H9 (cell line): ENCODE results near the gene PCCA. TPM values are rescaled to one million over a fixed set of nuclear protein-coding genes. Genes with fewer than 3 reads are reported as not detected.
"Not testable (repeated sequence)": the region's sequence is repeated elsewhere in the genome, so short reads cannot be mapped to it uniquely, and the experiment has no call there.

Source experiments
- DNase-seq: peaks from one replicate; pipeline ENCODE4 v3.0.0-alpha.2; 2017
- H2AFZ ChIP-seq: one replicate; pipeline ENCODE4 v1.6.1; 2013; ENCODE audit warnings: mild to moderate bottlenecking, low read length, control low read depth, moderate library complexity
- H2AK5ac ChIP-seq: 2 replicates; pipeline ENCODE4 v1.6.1; 2013; ENCODE audit warnings: low read length, control low read depth, mixed read lengths; ENCODE audit not compliant: insufficient read length
- H2BK120ac ChIP-seq: one replicate; pipeline ENCODE4 v1.6.1; 2013; ENCODE audit warnings: low read depth, mild to moderate bottlenecking, low read length, control low read depth, inconsistent platforms; ENCODE audit not compliant: poor library complexity, severe bottlenecking
- H2BK12ac ChIP-seq: 2 replicates; pipeline ENCODE4 v1.6.1; 2013; ENCODE audit warnings: low read length, control low read depth, mixed read lengths, low read depth; ENCODE audit not compliant: insufficient read length
- H2BK15ac ChIP-seq: 2 replicates; pipeline ENCODE4 v1.6.1; 2013; ENCODE audit warnings: low read depth, low read length, control low read depth
- H2BK20ac ChIP-seq: one replicate; pipeline ENCODE4 v1.6.1; 2013; ENCODE audit warnings: low read depth, mild to moderate bottlenecking, low read length, control low read depth, inconsistent platforms; ENCODE audit not compliant: poor library complexity, severe bottlenecking
- H2BK5ac ChIP-seq: 2 replicates; pipeline ENCODE4 v1.6.1; 2013; ENCODE audit warnings: low read length, control low read depth, mixed read lengths; ENCODE audit not compliant: insufficient read length
- H3K14ac ChIP-seq: 2 replicates; pipeline ENCODE4 v1.6.1; 2013; ENCODE audit warnings: low read length, control low read depth; ENCODE audit not compliant: insufficient read depth
- H3K18ac ChIP-seq: 2 replicates; pipeline ENCODE4 v1.6.1; 2013; ENCODE audit warnings: low read depth, mild to moderate bottlenecking, mixed read lengths, low read length, control low read depth; ENCODE audit not compliant: insufficient read length
- H3K23ac ChIP-seq: 2 replicates; pipeline ENCODE4 v1.6.1; 2013; ENCODE audit warnings: low read length, control low read depth, mixed read lengths, low read depth; ENCODE audit not compliant: insufficient read length
- H3K23me2 ChIP-seq: 2 replicates; pipeline ENCODE4 v1.6.1; 2013; ENCODE audit warnings: low read depth, mild to moderate bottlenecking, mixed read lengths, low read length, control low read depth; ENCODE audit not compliant: insufficient read length, poor library complexity, severe bottlenecking
- H3K27ac ChIP-seq: 2 replicates; pipeline ENCODE4 v1.5.1; 2013; ENCODE audit warnings: low read length, control low read depth, mixed read lengths, low read depth; ENCODE audit not compliant: insufficient read length
- H3K27me3 ChIP-seq: 2 replicates; pipeline ENCODE4 v1.6.1; 2013; ENCODE audit warnings: low read length, control low read depth, inconsistent platforms; ENCODE audit not compliant: insufficient read depth
- H3K4ac ChIP-seq: 2 replicates; pipeline ENCODE4 v1.6.1; 2013; ENCODE audit warnings: low read depth, mild to moderate bottlenecking, control low read depth, inconsistent platforms, low read length, moderate library complexity
- H3K4me1 ChIP-seq: 2 replicates; pipeline ENCODE4 v1.6.1; 2013; ENCODE audit warnings: low read length, control low read depth, inconsistent platforms; ENCODE audit not compliant: insufficient read depth
- H3K4me2 ChIP-seq: 2 replicates; pipeline ENCODE4 v1.6.1; 2013; ENCODE audit warnings: low read length, control low read depth, mixed read lengths; ENCODE audit not compliant: insufficient read length, insufficient read depth
- H3K56ac ChIP-seq: 2 replicates; pipeline ENCODE4 v1.6.1; 2013; ENCODE audit warnings: low read depth, mild to moderate bottlenecking, mixed read lengths, low read length, control low read depth; ENCODE audit not compliant: insufficient read length
- H3K79me1 ChIP-seq: 2 replicates; pipeline ENCODE4 v1.6.1; 2013; ENCODE audit warnings: low read depth, mild to moderate bottlenecking, moderate library complexity, low read length, control low read depth, inconsistent platforms; ENCODE audit not compliant: insufficient read depth, poor library complexity, severe bottlenecking
- H3K79me2 ChIP-seq: 2 replicates; pipeline ENCODE4 v1.6.1; 2013; ENCODE audit warnings: low read length, control low read depth, inconsistent platforms; ENCODE audit not compliant: insufficient read depth
- H3K9ac ChIP-seq: 2 replicates; pipeline ENCODE4 v1.6.1; 2013; ENCODE audit warnings: low read length, control low read depth, mixed read lengths; ENCODE audit not compliant: insufficient read length; ENCODE audit errors: extremely low read depth
- H3K9me3 ChIP-seq: one replicate; pipeline ENCODE4 v1.6.1; 2013; ENCODE audit warnings: low read depth, low read length, inconsistent platforms; ENCODE audit not compliant: control insufficient read depth
- H3T11ph ChIP-seq: one replicate; pipeline ENCODE4 v1.6.1; 2013; ENCODE audit warnings: mild to moderate bottlenecking, low read length, control low read depth, inconsistent platforms
- H4K20me1 ChIP-seq: one replicate; pipeline ENCODE4 v1.6.1; 2013; ENCODE audit not compliant: control insufficient read depth, insufficient read length, insufficient read depth
- H4K5ac ChIP-seq: 2 replicates; pipeline ENCODE4 v1.6.1; 2013; ENCODE audit warnings: low read depth, mild to moderate bottlenecking, mixed read lengths, low read length, control low read depth; ENCODE audit not compliant: insufficient read length
- H4K8ac ChIP-seq: replicated peaks from 2 replicates; pipeline ENCODE4 v1.6.1; 2013; ENCODE audit warnings: low read length, control low read depth, mixed read lengths, low read depth; ENCODE audit not compliant: insufficient read length
- H4K91ac ChIP-seq: 2 replicates; pipeline ENCODE4 v1.6.1; 2013; ENCODE audit warnings: low read depth, mild to moderate bottlenecking, moderate library complexity, mixed read lengths, low read length, control low read depth; ENCODE audit not compliant: insufficient read length
- H3K27ac Mint-ChIP-seq, 3 experiments: 2 replicates in 2 of 3; 3 replicates in 1 of 3; pipeline ENCODE4 v1.8.0; 2020 to 2021; ENCODE audit warnings: mixed read lengths in 3 of 3, mild to moderate bottlenecking in 1 of 3, moderate library complexity in 1 of 3
- H3K27me3 Mint-ChIP-seq: 2 replicates; pipeline ENCODE4 v1.8.0; 2021; ENCODE audit warnings: low read depth, mild to moderate bottlenecking, moderate library complexity, mixed read lengths
- H3K36me3 Mint-ChIP-seq, 3 experiments: 2 replicates in 2 of 3; 3 replicates in 1 of 3; pipeline ENCODE4 v1.8.0; 2020 to 2021; ENCODE audit warnings: low read depth in 3 of 3, mixed read lengths in 3 of 3; ENCODE audit not compliant: insufficient read depth in 1 of 3
- H3K4me1 Mint-ChIP-seq, 2 experiments: 2 replicates each; pipeline ENCODE4 v1.8.0; 2020; ENCODE audit warnings: mixed read lengths in 2 of 2
- H3K4me3 Mint-ChIP-seq, 2 experiments: 2 replicates in 1 of 2; 3 replicates in 1 of 2; pipeline ENCODE4 v1.8.0; 2020 to 2021; ENCODE audit warnings: mild to moderate bottlenecking in 2 of 2, mixed read lengths in 2 of 2, moderate library complexity in 1 of 2
- H3K9me3 Mint-ChIP-seq, 2 experiments: 2 replicates in 1 of 2; 3 replicates in 1 of 2; pipeline ENCODE4 v1.8.0; 2020; ENCODE audit warnings: mild to moderate bottlenecking in 2 of 2, mixed read lengths in 2 of 2, moderate library complexity in 1 of 2
- CTCF ChIP-seq: fragments of 200-600 bp; sonication (generic); conservative IDR thresholded peaks from 3 replicates; pipeline ENCODE4 v1.8.0; 2021; ENCODE audit warnings: antibody characterized with exemption, mild to moderate bottlenecking
- WGBS: extraction: QIAGEN DNeasy Blood & Tissue Kit; methylation state at CpG from one replicate; pipeline ENCODE4 v1.1.7; 2013; ENCODE audit warnings: missing lambda C conversion rate, low lambda C conversion rate, mixed read lengths; ENCODE audit not compliant: insufficient read length; ENCODE audit errors: extremely low coverage; 5-methylcytosine and 5-hydroxymethylcytosine counted together
- total RNA-seq: library from RNA; stranded (reverse); gene quantifications from 2 replicates; pipeline ENCODE4 v1.2.1, GENCODE V29; 2021

The PCCA gene
- total RNA-seq, 1 experiment from 2014 or later = 56.5 TPM

GRCh38 chr13:100573121-100573520 lies 484.2 kb downstream of the PCCA start:
- Mint-ChIP-seq H3K4me1 (peaks cover 5% of the 10 kb centered on the region in 2 experiments), H3K9me3 (peaks cover 6 to 12% of the 10 kb centered on the region in 2 experiments), H3K4me3 (no peak overlapping the region), H3K36me3 (peaks cover 2 to 12% (median 6%) of the 10 kb centered on the region in 3 experiments; a peak in 6 of 7 replicates), H3K27ac (no peak overlapping the region), H3K27me3 (no peaks in the 10 kb centered on the region)
- Histone ChIP-seq H2AFZ (no peak overlapping the region), H3K27ac (no peak overlapping the region), H3K4me2 (no peak overlapping the region), H3K79me1 (no peaks in the 10 kb centered on the region), H2BK15ac (no peak overlapping the region), H3K23me2 (no peaks in the 10 kb centered on the region), H3K27me3 (no peaks in the 10 kb centered on the region), H3T11ph (no peak overlapping the region), H4K8ac (no peak overlapping the region), H3K9me3 (no peaks in the 10 kb centered on the region), H3K79me2 (no peaks in the 10 kb centered on the region), H4K5ac (no peak overlapping the region), H2BK20ac (no peak overlapping the region), H3K4ac (no peak overlapping the region), H3K23ac (no peak overlapping the region), H2BK12ac (no peak overlapping the region), H2BK5ac (no peak overlapping the region), H2AK5ac (no peak overlapping the region), H4K20me1 (no peaks in the 10 kb centered on the region), H2BK120ac (no peak overlapping the region), H4K91ac (no peak overlapping the region), H3K18ac (no peak overlapping the region), H3K56ac (no peak overlapping the region), H3K4me1 (no peaks in the 10 kb centered on the region), H3K9ac (no peak overlapping the region), H3K14ac (no peak overlapping the region)
- no CpG with 5 or more reads among the region's 2 CpGs for WGBS
- peak; percentile 73 for DNase-seq
- peak; percentile 88 for TF ChIP-seq CTCF

GRCh38 chr13:100577239-100577638 lies 488.3 kb downstream of the PCCA start:
- not testable (repeated sequence) for H3K23ac ChIP-seq, H2BK120ac ChIP-seq, H2BK15ac ChIP-seq, H3K27me3 Mint-ChIP-seq, H4K20me1 ChIP-seq, H3K4ac ChIP-seq, H3K23me2 ChIP-seq, H2BK12ac ChIP-seq, H2BK20ac ChIP-seq, H4K5ac ChIP-seq, H2AK5ac ChIP-seq, H3K27ac ChIP-seq, H3K79me2 ChIP-seq, H3K18ac ChIP-seq, DNase-seq, H3K27me3 ChIP-seq, H4K91ac ChIP-seq, H3K9me3 ChIP-seq, H3K4me1 Mint-ChIP-seq, H2BK5ac ChIP-seq, H3K4me2 ChIP-seq, H3K4me3 Mint-ChIP-seq, H3K27ac Mint-ChIP-seq, H3K79me1 ChIP-seq, H2AFZ ChIP-seq, H3K56ac ChIP-seq, H3K14ac ChIP-seq, H3T11ph ChIP-seq, H3K4me1 ChIP-seq, H3K9ac ChIP-seq, H4K8ac ChIP-seq
- Mint-ChIP-seq H3K9me3 (peaks cover 15 to 18% of the 10 kb centered on the region in 2 experiments; a peak in 4 of 5 replicates), H3K36me3 (peaks cover 16 to 23% (median 16%) of the 10 kb centered on the region in 3 experiments)
- WGBS = no CpG with 5 or more reads among the region's 4 CpGs
